HEK293 (cell line): ENCODE data around the gene RPL31.

Experiments used
- CTCF ChIA-PET: fragments of 350-600 bp; formaldehyde crosslinking; extraction: SDS; loops from one replicate; lab custom pipeline; 2021; ENCODE audit warnings: antibody characterized with exemption; lab: Yijun Ruan, JAX
- POLR2A ChIA-PET: fragments of 300-600 bp; formaldehyde crosslinking; extraction: SDS; loops from one replicate; lab custom pipeline; 2020; ENCODE audit warnings: antibody characterized with exemption, inconsistent platforms; lab: Yijun Ruan, JAX
- H3K27ac ChIP-seq: fragments of 200-500 bp; sonication (Bioruptor generic); 2 replicates; pipeline ENCODE4 v1.5.1; 2014; ENCODE audit warnings: low read depth, low read length, control low read depth, inconsistent platforms; ENCODE audit errors: extremely low read depth
- H3K36me3 ChIP-seq, 2 experiments: fragments of 200-500 bp in 1 of 2; sonication (Bioruptor generic) in 1 of 2; 1 replicate in 1 of 2; 2 replicates in 1 of 2; pipeline ENCODE4 v1.5.1; 2014 to 2017; ENCODE audit warnings: inconsistent platforms in 2 of 2, low read length in 2 of 2; ENCODE audit not compliant: control insufficient read depth in 2 of 2, insufficient read depth in 1 of 2
- H3K4me1 ChIP-seq: fragments of 200-500 bp; sonication (Bioruptor generic); 2 replicates; pipeline ENCODE4 v1.5.1; 2014; ENCODE audit warnings: mild to moderate bottlenecking, low read length, inconsistent platforms; ENCODE audit not compliant: control insufficient read depth, insufficient read depth
- H3K4me3 ChIP-seq: 2 replicates; pipeline ENCODE4 v1.5.1; 2011; ENCODE audit warnings: low read depth, mild to moderate bottlenecking, control low read depth, low read length, moderate library complexity
- H3K9me3 ChIP-seq: fragments of 200-500 bp; sonication (Bioruptor generic); 2 replicates; pipeline ENCODE4 v1.5.1; 2014; ENCODE audit warnings: low read depth, low read length, inconsistent platforms; ENCODE audit not compliant: control insufficient read depth, insufficient read depth
- CTCF ChIP-seq: fragments of 450-650 bp; formaldehyde crosslinking; IDR thresholded peaks from 2 replicates; pipeline ENCODE4 v1.5.1; 2016; ENCODE audit warnings: missing biosample characterization, missing genetic modification characterization
- EGR2 ChIP-seq: fragments of 450-650 bp; formaldehyde crosslinking; IDR thresholded peaks from 2 replicates; pipeline ENCODE4 v1.5.1; 2016; ENCODE audit warnings: low read depth, missing biosample characterization, missing genetic modification characterization
- GFI1B ChIP-seq: fragments of 450-650 bp; formaldehyde crosslinking; IDR thresholded peaks from 2 replicates; pipeline ENCODE4 v1.5.1; 2016; ENCODE audit warnings: missing biosample characterization, missing genetic modification characterization
- GLI2 ChIP-seq: fragments of 450-650 bp; formaldehyde crosslinking; IDR thresholded peaks from 2 replicates; pipeline ENCODE4; 2017; ENCODE audit warnings: missing biosample characterization, missing genetic modification characterization, low read depth, borderline replicate concordance
- KLF8 ChIP-seq: fragments of 450-650 bp; formaldehyde crosslinking; IDR thresholded peaks from 2 replicates; pipeline ENCODE4 v1.5.1; 2016; ENCODE audit warnings: missing biosample characterization, missing genetic modification characterization
- PATZ1 ChIP-seq: fragments of 450-650 bp; formaldehyde crosslinking; IDR thresholded peaks from 2 replicates; pipeline ENCODE4 v1.5.1; 2016; ENCODE audit warnings: missing biosample characterization, missing genetic modification characterization
- REPIN1 ChIP-seq: fragments of 450-650 bp; formaldehyde crosslinking; IDR thresholded peaks from 2 replicates; pipeline ENCODE4 v1.5.1; 2017; ENCODE audit warnings: missing biosample characterization, missing genetic modification characterization, low read depth
- SETDB1 ChIP-seq: IDR thresholded peaks from one replicate; pipeline ENCODE4 v1.6.1; 2017; ENCODE audit warnings: mild to moderate bottlenecking, low read length, moderate library complexity, mixed read lengths; ENCODE audit not compliant: insufficient read length
- SP7 ChIP-seq: fragments of 450-650 bp; formaldehyde crosslinking; IDR thresholded peaks from 2 replicates; pipeline ENCODE4 v1.5.1; 2016; ENCODE audit warnings: missing biosample characterization, missing genetic modification characterization
- ZBTB11 ChIP-seq: fragments of 450-650 bp; formaldehyde crosslinking; conservative IDR thresholded peaks from 2 replicates; pipeline ENCODE4 v1.5.1; 2016; ENCODE audit warnings: low read depth, missing biosample characterization, missing genetic modification characterization
- ZFP3 ChIP-seq: fragments of 450-650 bp; formaldehyde crosslinking; IDR thresholded peaks from 2 replicates; pipeline ENCODE4 v1.5.1; 2016; ENCODE audit warnings: low read depth, missing biosample characterization, missing genetic modification characterization
- ZNF132 ChIP-seq: fragments of 450-650 bp; formaldehyde crosslinking; IDR thresholded peaks from 2 replicates; pipeline ENCODE4 v1.5.1; 2017; ENCODE audit warnings: missing biosample characterization, missing genetic modification characterization, borderline replicate concordance
- ZNF2 ChIP-seq: fragments of 450-650 bp; formaldehyde crosslinking; IDR thresholded peaks from 2 replicates; pipeline ENCODE4 v1.5.1; 2016; ENCODE audit warnings: missing biosample characterization, missing genetic modification characterization
- ZNF274 ChIP-seq, 2 experiments: fragments of 200-500 bp in 1 of 2; fragments of 450-650 bp in 1 of 2; sonication (Bioruptor generic) in 1 of 2; formaldehyde crosslinking in 1 of 2; IDR thresholded peaks; 2 replicates each; pipeline versions ENCODE4 v1.5.1 to v1.6.1; 2014 to 2016; ENCODE audit warnings: borderline replicate concordance in 1 of 2, inconsistent platforms in 1 of 2, low read length in 1 of 2, missing biosample characterization in 1 of 2, missing genetic modification characterization in 1 of 2
- ZNF473 ChIP-seq: fragments of 450-650 bp; formaldehyde crosslinking; IDR thresholded peaks from 2 replicates; pipeline ENCODE4 v1.5.1; 2017; ENCODE audit warnings: missing biosample characterization, missing genetic modification characterization
- ZNF544 ChIP-seq: fragments of 450-650 bp; formaldehyde crosslinking; IDR thresholded peaks from 2 replicates; pipeline ENCODE4 v1.5.0; 2017; ENCODE audit warnings: missing biosample characterization, missing genetic modification characterization
- ZNF561 ChIP-seq: fragments of 450-650 bp; IDR thresholded peaks from 2 replicates; pipeline ENCODE4 v1.5.1; 2018; ENCODE audit warnings: missing biosample characterization, missing genetic modification characterization, borderline replicate concordance
- ZNF585B ChIP-seq: fragments of 450-650 bp; formaldehyde crosslinking; IDR thresholded peaks from 2 replicates; pipeline ENCODE4 v1.5.1; 2016; ENCODE audit warnings: missing biosample characterization, missing genetic modification characterization
- ZNF654 ChIP-seq: fragments of 450-650 bp; formaldehyde crosslinking; IDR thresholded peaks from 2 replicates; pipeline ENCODE4 v1.5.1; 2016; ENCODE audit warnings: low read depth, missing biosample characterization, missing genetic modification characterization
- ZNF660 ChIP-seq: fragments of 450-650 bp; IDR thresholded peaks from 2 replicates; pipeline ENCODE4 v1.5.1; 2018; ENCODE audit warnings: missing biosample characterization, mild to moderate bottlenecking, missing genetic modification characterization
- ZNF747 ChIP-seq: fragments of 450-650 bp; formaldehyde crosslinking; IDR thresholded peaks from 2 replicates; pipeline ENCODE4 v1.5.1; 2016; ENCODE audit warnings: missing biosample characterization, missing genetic modification characterization
- ZNF837 ChIP-seq: fragments of 450-650 bp; formaldehyde crosslinking; IDR thresholded peaks from 2 replicates; pipeline ENCODE4 v1.5.1; 2016; ENCODE audit warnings: missing biosample characterization, missing genetic modification characterization
- ZSCAN23 ChIP-seq: fragments of 450-650 bp; formaldehyde crosslinking; IDR thresholded peaks from 2 replicates; pipeline ENCODE4 v1.5.1; 2016; ENCODE audit warnings: missing biosample characterization, missing genetic modification characterization

RPL31 gene

GRCh38 chr2:101012706-101013181, 10.7 kb downstream of the RPL31 start:
- Histone ChIP-seq H3K36me3 (peaks cover 22 to 70% of the 10 kb centered on the region in 2 experiments), H3K4me1 (no peaks in the 10 kb centered on the region), H3K9me3 (no peaks in the 10 kb centered on the region), H3K4me3 (no peak overlapping the region), H3K27ac (no peak overlapping the region)
- POLR2A ChIA-PET = interaction anchor here (0.7 to 1.0 kb wide), 3 partner anchors 9 to 297 kb away, joined by 3 to 4 read pairs (median 3); partner anchors contain the start of gene TBC1D8
- CTCF ChIA-PET = interaction anchor here (0.5 to 2.5 kb wide), 30 partner anchors 9 to 634 kb away, joined by 3 to 23 read pairs (median 4); no protein-coding TSS in a partner anchor
- TF ChIP-seq GFI1B (no peak), ZNF654 (tag by site-specific recombination) (peak; percentile 48), ZNF660 (no peak), GLI2 (tag by site-specific recombination) (no peak), CTCF (tag by site-specific recombination) (peak; percentile 65), ZNF747 (no peak), ZNF544 (tag by site-specific recombination) (no peak)
- TF ChIP-seq, all 188 proteins: peak for 2

GRCh38 chr2:101014264-101014857, 12.3 kb downstream of the RPL31 start:
- TF ChIP-seq ZNF660 (no peak), ZSCAN23 (no peak), ZBTB11 (no peak), ZNF473 (tag by site-specific recombination) (no peak), ZNF132 (tag by site-specific recombination) (no peak), SETDB1 (no peak), ZNF585B (tag by site-specific recombination) (no peak), EGR2 (tag by site-specific recombination) (no peak), SP7 (tag by site-specific recombination) (no peak), ZNF2 (tag by site-specific recombination) (no peak), ZNF274 (IDR thresholded peaks at IDR 0.05; ENCODE audit: low read length) (no peak), ZNF274 (tag by site-specific recombination; IDR thresholded peaks at IDR 0.05; ENCODE audit: borderline replicate concordance) (no peak), KLF8 (tag by site-specific recombination) (no peak), REPIN1 (tag by site-specific recombination) (no peak), ZNF837 (tag by site-specific recombination) (no peak), ZNF561 (tag by site-specific recombination) (no peak), ZFP3 (tag by site-specific recombination) (no peak), PATZ1 (tag by site-specific recombination) (no peak)
- TF ChIP-seq, all 188 proteins: peak for 0
- Histone ChIP-seq H3K4me1 (no peaks in the 10 kb centered on the region), H3K27ac (no peak overlapping the region), H3K9me3 (no peaks in the 10 kb centered on the region), H3K36me3 (peaks cover 14 to 68% of the 10 kb centered on the region in 2 experiments), H3K4me3 (no peak overlapping the region)
- POLR2A ChIA-PET = no interaction called here
- CTCF ChIA-PET = interaction anchor here (0.8 to 1.1 kb wide), 4 partner anchors 138 to 191 kb away, joined by 3 to 5 read pairs (median 4); no protein-coding TSS in a partner anchor
